ENCODE data around the gene TOX2.

GRCh38 chr20:44034965-44035635, 120.4 kb downstream of the TOX2 start:
- TF ChIP-seq, protein P1, sequence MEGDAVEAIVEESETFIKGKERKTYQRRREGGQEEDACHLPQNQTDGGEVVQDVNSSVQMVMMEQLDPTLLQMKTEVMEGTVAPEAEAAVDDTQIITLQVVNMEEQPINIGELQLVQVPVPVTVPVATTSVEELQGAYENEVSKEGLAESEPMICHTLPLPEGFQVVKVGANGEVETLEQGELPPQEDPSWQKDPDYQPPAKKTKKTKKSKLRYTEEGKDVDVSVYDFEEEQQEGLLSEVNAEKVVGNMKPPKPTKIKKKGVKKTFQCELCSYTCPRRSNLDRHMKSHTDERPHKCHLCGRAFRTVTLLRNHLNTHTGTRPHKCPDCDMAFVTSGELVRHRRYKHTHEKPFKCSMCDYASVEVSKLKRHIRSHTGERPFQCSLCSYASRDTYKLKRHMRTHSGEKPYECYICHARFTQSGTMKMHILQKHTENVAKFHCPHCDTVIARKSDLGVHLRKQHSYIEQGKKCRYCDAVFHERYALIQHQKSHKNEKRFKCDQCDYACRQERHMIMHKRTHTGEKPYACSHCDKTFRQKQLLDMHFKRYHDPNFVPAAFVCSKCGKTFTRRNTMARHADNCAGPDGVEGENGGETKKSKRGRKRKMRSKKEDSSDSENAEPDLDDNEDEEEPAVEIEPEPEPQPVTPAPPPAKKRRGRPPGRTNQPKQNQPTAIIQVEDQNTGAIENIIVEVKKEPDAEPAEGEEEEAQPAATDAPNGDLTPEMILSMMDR (IDR thresholded peaks at IDR 0.05), result no peak
- TF ChIP-seq POLR2A (IDR thresholded peaks at IDR 0.05), result no peak
- no peak for TF ChIP-seq POLR2AphosphoS5 (IDR thresholded peaks at IDR 0.05)

Data from prostate gland (tissue), 2 donors.